ENCODE data around the gene EIF3F.

- TF ChIP-seq USF1 (IDR thresholded peaks at IDR 0.05) = no peak
- no peak for TF ChIP-seq EP300 (IDR thresholded peaks at IDR 0.05; ENCODE audit: borderline replicate concordance)
Observed at GRCh38 chr11:8021920-8022319, 34.8 kb downstream of the EIF3F start.
